ENCODE data around the gene THRAP3. TPM values are rescaled to one million over a fixed set of nuclear protein-coding genes. Genes with fewer than 3 reads are reported as not detected.

THRAP3 gene
- total RNA-seq, 4 donors from 2014 or later, result 25.8 to 73.7 (median 59.9) TPM

- Histone ChIP-seq H3K27ac (no peak overlapping the region), H3K27me3 (no peaks in the 10 kb centered on the region), H3K4me3 (peak overlapping the region in 1 of 4 donors; percentile 84), H3K9me3 (no peaks in the 10 kb centered on the region), H3K36me3 (peaks cover 0 to 6% (median 5%) of the 10 kb centered on the region in 4 donors), H3K4me1 (peaks cover 11 to 20% (median 17%) of the 10 kb centered on the region in 4 donors)
- intact Hi-C loops (cut with DNase I; ENCODE audit: low total_unique reads), result loop anchor here (5.0 kb wide), 1 partner anchor 790 kb away; no protein-coding TSS in a partner anchor
- DNase-seq, result no peak
- no peak for TF ChIP-seq EP300 (IDR thresholded peaks at IDR 0.05; ENCODE audit: low read depth)
- TF ChIP-seq POLR2A (IDR thresholded peaks at IDR 0.05), result no peak
- no peak for TF ChIP-seq POLR2AphosphoS5 (IDR thresholded peaks at IDR 0.05)
- TF ChIP-seq CTCF (IDR thresholded peaks at IDR 0.05), result no peak
- in situ Hi-C loops (cut with MboI; ENCODE audit: low pct_ligation_motif_present in 1 of 4, low pct_unique_long_range_greater_than_20kb in 1 of 4, low sequenced_read_pairs in 3 of 4), result no loop called here
- WGBS, 2 donors (ENCODE audit: low coverage in 1 of 2), result 85% methylated on average over 9 of the region's 10 CpGs; no CpG with 5 or more reads in 1 of the 2 donors
Observed at GRCh38 chr1:36307601-36308330, 83.5 kb downstream of the THRAP3 start.

GRCh38 chr1:36309397-36309796, 85.2 kb downstream of the THRAP3 start:
- DNase-seq, result no peak
- no peak overlapping the region for H3K27ac ChIP-seq
- no peak for TF ChIP-seq EP300 (IDR thresholded peaks at IDR 0.05; ENCODE audit: low read depth)
- H3K27me3 ChIP-seq, result no peaks in the 10 kb centered on the region
- H3K36me3 ChIP-seq, result no peaks in the 10 kb centered on the region
- H3K4me3 ChIP-seq, result no peak overlapping the region
- intact Hi-C loops (cut with DNase I; ENCODE audit: low total_unique reads) (loop anchor here (5.0 kb wide), 1 partner anchor 792 kb away; no protein-coding TSS in a partner anchor), in situ Hi-C loops (cut with MboI; ENCODE audit: low pct_ligation_motif_present in 1 of 4, low pct_unique_long_range_greater_than_20kb in 1 of 4, low sequenced_read_pairs in 3 of 4) (no loop called here)
- H3K9me3 ChIP-seq, result no peaks in the 10 kb centered on the region
- H3K4me1 ChIP-seq, result peaks cover 11 to 20% (median 17%) of the 10 kb centered on the region in 4 donors
- 91 to 100% methylated on average over 1 to 7 of the region's 7 CpGs for WGBS, 2 donors (ENCODE audit: low coverage in 1 of 2)

GRCh38 chr1:36320291-36320761, 96.1 kb downstream of the THRAP3 start:
- DNase-seq, result no peak
- H3K4me1 ChIP-seq, result peaks cover 11 to 38% (median 34%) of the 10 kb centered on the region in 4 donors
- peaks cover 20% of the 10 kb centered on the region for H3K27me3 ChIP-seq
- WGBS, 2 donors (ENCODE audit: low coverage in 1 of 2), result 20 to 44% methylated on average over 4 to 16 of the region's 16 CpGs
- peak overlapping the region; percentile 82 to 91 (median 86) for H3K27ac ChIP-seq
- TF ChIP-seq CTCF (IDR thresholded peaks at IDR 0.05) (no peak), POLR2A (IDR thresholded peaks at IDR 0.05) (no peak)
- intact Hi-C loops (cut with DNase I; ENCODE audit: low total_unique reads), result no loop called here
- in situ Hi-C loops (cut with MboI; ENCODE audit: low pct_ligation_motif_present in 1 of 4, low pct_unique_long_range_greater_than_20kb in 1 of 4, low sequenced_read_pairs in 3 of 4), result no loop called here
- H3K9me3 ChIP-seq, result no peaks in the 10 kb centered on the region
- H3K36me3 ChIP-seq, result no peaks in the 10 kb centered on the region
- peak overlapping the region in 3 of 4 donors; percentile 12 to 72 (median 26) for H3K4me3 ChIP-seq

- WGBS, 2 donors (ENCODE audit: low coverage in 1 of 2), result 12% methylated on average over 22 of the region's 23 CpGs; no CpG with 5 or more reads in 1 of the 2 donors
- in situ Hi-C loops (cut with MboI; ENCODE audit: low pct_ligation_motif_present in 1 of 4, low pct_unique_long_range_greater_than_20kb in 1 of 4, low sequenced_read_pairs in 3 of 4) (no loop called here), intact Hi-C loops (cut with DNase I; ENCODE audit: low total_unique reads) (no loop called here)
- TF ChIP-seq POLR2A (IDR thresholded peaks at IDR 0.05), result peak; percentile 9
- no peak for TF ChIP-seq EP300 (IDR thresholded peaks at IDR 0.05; ENCODE audit: low read depth)
- peaks cover 11 to 38% (median 34%) of the 10 kb centered on the region in 4 donors for H3K4me1 ChIP-seq
- no peaks in the 10 kb centered on the region for H3K9me3 ChIP-seq
- peaks cover 24% of the 10 kb centered on the region for H3K27me3 ChIP-seq
- peak overlapping the region in 3 of 4 donors; percentile 12 to 72 (median 26) for H3K4me3 ChIP-seq
- no peak for DNase-seq
- H3K36me3 ChIP-seq, result no peaks in the 10 kb centered on the region
- H3K27ac ChIP-seq, result peak overlapping the region; percentile 82 to 91 (median 86)
Observed at GRCh38 chr1:36320767-36321118, 96.5 kb downstream of the THRAP3 start.

GRCh38 chr1:36321119-36321951, 97.1 kb downstream of the THRAP3 start:
- H3K36me3 ChIP-seq, result no peaks in the 10 kb centered on the region
- H3K9me3 ChIP-seq, result no peaks in the 10 kb centered on the region
- WGBS, 2 donors (ENCODE audit: low coverage in 1 of 2), result 20 to 29% methylated on average over 1 to 59 of the region's 59 CpGs
- DNase-seq, result peak; percentile 68
- intact Hi-C loops (cut with DNase I; ENCODE audit: low total_unique reads) (no loop called here), in situ Hi-C loops (cut with MboI; ENCODE audit: low pct_ligation_motif_present in 1 of 4, low pct_unique_long_range_greater_than_20kb in 1 of 4, low sequenced_read_pairs in 3 of 4) (no loop called here)
- peak overlapping the region in 3 of 4 donors; percentile 12 to 72 (median 26) for H3K4me3 ChIP-seq
- H3K4me1 ChIP-seq, result peaks cover 11 to 38% (median 34%) of the 10 kb centered on the region in 4 donors
- TF ChIP-seq CTCF (IDR thresholded peaks at IDR 0.05), result no peak
- TF ChIP-seq EP300 (IDR thresholded peaks at IDR 0.05; ENCODE audit: low read depth), result no peak
- peak; percentile 18 for TF ChIP-seq POLR2A (IDR thresholded peaks at IDR 0.05)
- TF ChIP-seq POLR2AphosphoS5 (IDR thresholded peaks at IDR 0.05), result no peak
- H3K27me3 ChIP-seq, result peaks cover 27% of the 10 kb centered on the region
- H3K27ac ChIP-seq, result peak overlapping the region; percentile 82 to 91 (median 86)
